GM18951 (cell line): ENCODE measurements around the gene NLRP3.

Source experiments
- POLR2A ChIP-seq: IDR thresholded peaks from 4 replicates; pipeline ENCODE4 v1.6.1; 2011; ENCODE audit warnings: mild to moderate bottlenecking; ENCODE audit not compliant: insufficient read length, insufficient read depth; ENCODE audit errors: extremely low read depth
- in situ Hi-C: fragments of 300-500 bp; cut with MboI; formaldehyde crosslinking; loops from one replicate; pipeline ENCODE4 v1.12.0; 2022; ENCODE audit warnings: low sequenced_read_pairs, mixed read lengths, inconsistent platforms; ENCODE audit not compliant: unreplicated experiment

The NLRP3 gene

DNA sequence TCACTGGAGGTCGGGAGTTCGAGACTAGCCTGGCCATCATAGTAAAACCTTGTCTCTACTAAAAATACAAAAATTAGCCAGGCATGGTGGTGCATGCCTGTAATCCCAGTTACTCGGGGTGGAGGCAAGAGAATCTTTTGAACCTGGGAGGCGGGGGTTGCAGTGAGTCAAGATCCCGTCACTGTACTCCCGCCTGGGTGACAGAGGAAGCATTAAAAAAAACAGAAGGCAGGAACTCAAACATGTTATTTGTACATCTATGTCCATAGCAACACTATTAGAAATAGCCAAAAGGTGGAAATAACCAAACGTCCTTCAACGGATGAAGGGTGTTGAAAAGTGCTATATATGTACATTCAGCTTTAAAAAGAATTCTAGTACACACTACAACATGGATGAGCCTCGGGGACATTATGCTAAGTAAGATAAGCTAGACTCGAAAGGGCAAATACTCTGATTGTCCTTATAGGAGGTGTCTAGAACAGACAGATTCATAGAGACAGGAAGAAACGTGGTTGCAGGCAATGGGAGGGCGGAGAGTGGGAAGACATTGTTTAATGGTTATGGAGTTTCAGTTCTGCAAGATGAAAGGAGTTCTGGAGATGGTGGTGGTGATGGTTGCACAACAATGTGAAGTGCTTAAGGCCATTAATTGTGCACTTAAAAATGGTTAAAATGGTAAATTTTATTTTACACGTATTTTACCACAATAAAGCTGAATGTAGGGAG is 19.2 kb downstream of the NLRP3 start:
- TF ChIP-seq POLR2A: no peak
- in situ Hi-C loops: no loop called here

DNA sequence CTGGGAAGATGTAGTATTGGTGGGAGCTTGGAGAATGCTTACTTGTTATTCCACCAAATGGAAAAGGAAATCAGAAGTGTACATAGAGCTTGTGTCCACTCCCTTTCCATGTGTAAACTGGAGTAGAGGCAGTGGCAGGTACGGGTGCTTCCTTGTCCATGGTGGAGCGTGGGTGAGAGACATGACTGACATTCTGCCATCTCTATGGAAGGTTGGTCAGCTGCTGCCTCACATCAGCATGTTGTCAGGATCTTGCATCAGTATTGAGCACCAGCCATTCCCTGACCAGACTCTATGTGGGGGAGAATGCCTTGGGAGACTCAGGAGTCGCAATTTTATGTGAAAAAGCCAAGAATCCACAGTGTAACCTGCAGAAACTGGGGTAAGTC is 19.8 kb downstream of the NLRP3 start:
- in situ Hi-C loops: no loop called here
- TF ChIP-seq POLR2A: no peak

DNA sequence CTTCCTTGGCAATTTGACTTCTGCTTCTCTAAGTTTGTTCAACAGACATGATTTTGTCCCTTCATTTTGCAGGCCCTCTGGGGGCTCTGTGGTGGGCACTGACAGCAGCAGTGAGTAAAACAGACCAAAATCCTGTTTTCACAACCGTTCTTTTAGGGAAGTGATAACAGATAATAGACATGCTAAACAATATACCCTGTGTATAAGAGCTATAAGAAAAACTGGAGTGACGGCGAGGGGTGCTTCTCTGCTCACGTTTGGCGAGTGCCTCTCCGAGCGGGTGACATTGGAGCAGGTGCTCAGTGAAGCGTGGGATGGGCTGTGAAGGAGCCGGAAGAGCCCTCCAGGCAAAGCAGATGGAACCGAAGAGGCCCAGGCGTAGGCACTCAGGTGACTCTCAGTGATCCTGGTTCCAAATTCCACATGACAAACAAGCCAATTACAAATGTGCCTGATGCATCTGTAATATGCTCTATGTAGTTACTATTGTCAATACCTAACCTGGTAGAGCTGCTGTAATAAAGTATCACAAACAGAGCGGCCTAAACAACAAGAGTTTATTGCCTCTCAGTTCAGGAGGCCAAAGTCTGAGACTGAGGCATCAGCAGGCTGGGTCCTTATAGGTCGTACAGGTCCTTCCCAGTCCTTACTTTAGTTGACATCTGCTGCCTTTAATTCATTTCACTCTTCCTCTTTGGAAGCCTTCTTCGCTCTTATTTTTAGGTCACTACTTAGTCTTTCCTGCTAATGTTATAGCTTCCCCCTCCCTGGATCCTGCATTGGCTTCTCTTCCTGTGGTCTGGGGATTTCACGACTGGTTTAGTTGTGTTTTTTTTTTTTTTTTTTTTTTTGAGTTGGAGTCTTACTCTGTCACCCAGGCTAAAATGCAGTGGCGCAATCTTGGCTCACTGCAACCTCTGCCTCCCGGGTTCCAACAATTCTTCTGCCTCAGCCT is 21.9 kb downstream of the NLRP3 start:
- TF ChIP-seq POLR2A: no peak
- in situ Hi-C loops: no loop called here

DNA sequence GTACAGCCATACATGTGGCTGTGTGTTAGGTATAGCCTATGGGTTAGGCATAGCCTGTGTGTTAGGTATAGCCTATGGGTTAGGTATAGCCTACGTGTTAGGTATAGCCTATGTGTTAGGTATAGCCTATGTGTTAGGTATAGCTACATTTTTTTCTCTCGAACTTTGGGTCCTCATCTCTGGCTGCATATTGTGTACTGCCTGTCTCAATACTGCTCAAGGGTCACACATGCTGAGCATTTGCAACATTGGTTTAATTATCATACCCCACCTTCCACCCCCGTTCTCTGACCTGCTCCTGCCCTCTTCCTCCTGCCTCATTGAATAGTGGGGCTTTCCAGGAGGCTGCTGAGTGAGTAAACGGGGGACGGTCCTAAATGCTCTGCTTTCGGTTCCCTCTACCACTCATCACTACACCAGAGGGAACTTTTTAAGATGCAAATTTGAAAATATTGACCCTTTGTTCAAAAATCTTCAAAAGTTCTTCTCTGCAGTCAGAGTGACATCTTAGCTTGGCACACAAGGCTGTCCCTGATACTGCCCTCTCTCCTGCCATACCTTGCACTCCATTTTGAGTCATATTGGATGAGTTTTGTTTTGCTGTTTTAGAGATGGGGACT is 24.1 kb downstream of the NLRP3 start:
- TF ChIP-seq POLR2A: no peak

DNA sequence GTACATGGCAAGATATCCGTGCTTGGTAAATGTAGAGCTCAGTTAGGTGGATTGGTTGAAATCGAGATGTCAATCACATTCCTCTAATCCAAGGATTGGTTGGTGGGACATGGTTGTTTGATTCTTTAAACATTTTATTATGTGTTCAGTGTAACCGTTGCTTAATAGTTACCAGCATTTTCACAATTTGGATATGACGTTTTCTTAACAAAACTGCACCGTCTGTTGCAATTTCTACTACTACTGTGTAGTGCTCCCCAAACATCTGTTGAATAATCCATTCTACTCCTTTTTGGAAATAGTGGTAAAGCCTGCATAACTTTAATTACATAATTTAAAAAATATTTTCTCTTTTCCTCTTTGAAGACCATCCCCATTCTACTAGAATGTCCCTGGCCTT is 25.6 kb downstream of the NLRP3 start:
- in situ Hi-C loops: no loop called here
- TF ChIP-seq POLR2A: no peak

More for the DNA sequence above, 24.1 kb downstream of the NLRP3 start:
- in situ Hi-C loops: no loop called here

DNA sequence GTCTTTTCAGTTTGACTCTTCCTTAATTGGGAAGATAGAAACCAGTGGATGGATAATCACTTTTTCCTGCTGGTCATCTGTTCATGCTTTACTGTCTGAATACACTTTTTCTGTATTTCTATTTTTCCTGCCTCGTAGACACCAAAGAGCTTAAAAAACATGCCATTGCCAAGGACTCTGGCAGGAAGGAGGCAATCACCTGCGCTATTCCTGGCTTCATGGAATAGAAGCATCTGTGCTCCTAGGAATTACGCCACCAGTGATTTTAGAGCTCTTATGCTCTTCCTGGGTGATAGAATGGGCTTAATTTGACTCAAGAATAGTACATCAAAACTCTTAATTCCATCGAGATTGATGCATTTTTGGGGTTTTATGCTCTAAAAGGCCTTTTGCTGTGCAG is 26.2 kb downstream of the NLRP3 start:
- TF ChIP-seq POLR2A: no peak
- in situ Hi-C loops: no loop called here

DNA sequence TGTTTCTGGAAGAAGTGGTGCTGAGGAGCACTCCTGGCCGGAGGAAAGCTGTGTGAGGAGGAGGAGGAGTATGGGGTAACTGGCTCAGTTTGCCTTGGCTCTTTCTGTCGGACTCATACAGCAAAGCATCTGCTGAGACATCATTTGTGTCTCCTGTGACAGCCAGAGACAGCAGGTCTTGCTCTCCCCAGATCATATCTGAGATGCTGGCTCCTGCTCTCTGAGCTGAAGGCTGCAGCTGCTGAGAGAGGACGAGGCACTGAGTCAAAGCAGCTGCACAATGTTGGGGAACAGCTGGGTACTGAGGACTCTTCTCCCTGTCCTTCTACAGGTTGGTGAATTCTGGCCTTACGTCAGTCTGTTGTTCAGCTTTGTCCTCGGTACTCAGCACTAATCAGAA is 27.7 kb downstream of the NLRP3 start:
- TF ChIP-seq POLR2A: no peak
- in situ Hi-C loops: no loop called here

DNA sequence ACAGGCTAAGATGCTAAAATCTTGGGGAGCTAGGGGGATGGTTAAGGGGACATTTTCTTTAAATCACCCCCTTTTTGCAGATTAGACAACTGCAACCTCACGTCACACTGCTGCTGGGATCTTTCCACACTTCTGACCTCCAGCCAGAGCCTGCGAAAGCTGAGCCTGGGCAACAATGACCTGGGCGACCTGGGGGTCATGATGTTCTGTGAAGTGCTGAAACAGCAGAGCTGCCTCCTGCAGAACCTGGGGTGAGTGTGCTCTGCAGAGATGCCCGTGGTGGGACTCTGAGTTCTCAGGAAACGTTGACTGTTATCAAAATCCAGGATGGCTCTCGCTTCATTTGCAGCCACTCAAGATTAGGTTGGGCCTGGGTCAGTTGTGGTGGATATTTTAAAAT is 28.6 kb downstream of the NLRP3 start:
- no peak for TF ChIP-seq POLR2A

DNA sequence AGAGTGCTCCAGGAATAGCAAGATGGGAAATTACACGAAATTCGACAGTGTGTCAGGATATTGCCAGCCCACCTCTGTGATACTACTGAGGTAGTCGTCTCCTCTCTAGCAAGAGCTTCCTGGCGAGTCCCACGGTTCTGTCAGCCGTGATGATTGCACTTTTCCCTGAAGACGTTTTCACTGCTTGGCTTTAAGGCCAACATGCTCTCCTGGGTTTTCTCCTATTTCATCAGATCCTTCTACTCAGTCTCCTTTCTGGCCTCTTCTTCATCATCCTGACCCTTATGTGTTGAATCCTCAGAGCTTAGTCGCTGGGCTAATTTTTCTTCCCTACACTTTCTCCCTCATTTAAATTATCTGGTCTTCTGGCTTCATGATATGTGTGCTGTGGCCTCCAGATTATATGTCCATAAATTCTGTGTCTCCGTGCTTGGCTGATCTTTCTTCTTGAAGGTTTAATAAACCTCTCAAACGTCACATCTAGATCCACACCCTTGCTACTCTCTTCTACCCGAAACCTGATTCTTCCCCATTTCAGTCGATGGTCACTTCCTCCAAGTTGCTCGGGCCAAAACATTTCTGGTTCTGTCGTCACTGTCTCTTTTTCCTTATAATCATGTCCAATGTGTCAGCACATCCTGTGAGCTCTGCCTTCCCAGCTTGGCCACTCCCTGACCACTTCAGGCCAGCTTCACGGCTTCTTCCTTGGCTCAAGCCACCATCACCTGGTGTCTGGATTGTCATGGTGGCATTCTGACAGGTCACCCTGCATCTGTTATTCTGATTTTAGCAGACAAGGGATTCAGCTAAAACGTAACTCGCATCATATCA is 29.8 kb downstream of the NLRP3 start:
- in situ Hi-C loops: no loop called here
- TF ChIP-seq POLR2A: no peak

More for the DNA sequence above, 28.6 kb downstream of the NLRP3 start:
- in situ Hi-C loops: no loop called here

DNA sequence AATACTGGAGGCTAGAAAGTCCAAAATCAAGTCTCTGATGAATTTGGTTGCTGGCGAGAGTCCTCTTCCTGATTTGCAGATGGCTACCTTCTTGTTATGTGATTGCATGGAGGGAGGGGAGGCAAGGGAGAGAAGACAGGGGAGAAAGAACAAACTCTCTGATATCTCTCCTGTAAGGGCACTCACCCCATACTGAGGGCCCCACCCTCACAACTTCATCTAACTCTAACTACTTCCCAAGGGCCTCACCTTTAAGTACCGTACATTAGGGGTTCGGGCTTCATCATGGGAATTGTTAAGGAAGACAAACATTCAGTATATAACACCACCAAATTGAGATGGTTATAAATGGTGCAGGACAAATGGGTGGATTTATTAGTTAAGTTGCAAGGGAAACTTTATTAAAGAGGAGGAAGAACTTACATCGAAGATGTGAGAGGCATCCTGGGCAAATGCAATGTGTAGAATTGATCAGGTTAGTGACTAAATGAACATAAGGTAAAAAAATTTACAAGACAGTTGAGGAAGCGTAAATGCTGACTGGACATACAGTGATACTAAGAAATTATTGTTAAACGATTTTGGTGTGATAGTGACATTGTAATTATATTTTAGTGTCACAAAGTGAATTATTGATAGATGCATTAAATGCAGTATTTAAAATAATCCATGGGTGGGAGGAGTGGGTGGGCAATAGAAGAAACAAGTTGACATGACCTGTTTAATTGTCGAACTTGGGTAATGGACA is 31.4 kb downstream of the NLRP3 start:
- in situ Hi-C loops: no loop called here
- TF ChIP-seq POLR2A: no peak

DNA sequence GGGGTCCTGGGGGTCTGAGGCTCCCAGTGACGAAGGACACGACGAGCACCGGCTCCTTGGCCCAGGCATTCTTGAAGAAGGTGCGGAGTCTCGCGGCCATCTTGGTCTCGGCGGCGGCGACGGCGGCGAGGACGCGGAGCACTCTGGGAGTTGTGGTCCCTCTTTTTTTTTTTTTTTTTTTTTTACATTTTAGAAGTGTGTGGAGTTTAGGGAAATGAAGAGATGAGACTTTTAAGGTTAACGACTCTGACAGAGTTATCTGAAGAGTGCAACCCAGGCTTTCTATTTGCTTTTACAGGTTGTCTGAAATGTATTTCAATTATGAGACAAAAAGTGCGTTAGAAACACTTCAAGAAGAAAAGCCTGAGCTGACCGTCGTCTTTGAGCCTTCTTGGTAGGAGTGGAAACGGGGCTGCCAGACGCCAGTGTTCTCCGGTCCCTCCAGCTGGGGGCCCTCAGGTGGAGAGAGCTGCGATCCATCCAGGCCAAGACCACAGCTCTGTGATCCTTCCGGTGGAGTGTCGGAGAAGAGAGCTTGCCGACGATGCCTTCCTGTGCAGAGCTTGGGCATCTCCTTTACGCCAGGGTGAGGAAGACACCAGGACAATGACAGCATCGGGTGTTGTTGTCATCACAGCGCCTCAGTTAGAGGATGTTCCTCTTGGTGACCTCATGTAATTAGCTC is 32.3 kb downstream of the NLRP3 start:
- in situ Hi-C loops: no loop called here

More for the DNA sequence above, 32.3 kb downstream of the NLRP3 start:
- no peak for TF ChIP-seq POLR2A
